ENCODE measurements around the gene KIF3C. TPM values are rescaled to one million over a fixed set of nuclear protein-coding genes. Genes with fewer than 3 reads are reported as not detected.

Gene KIF3C
- total and polyA plus RNA-seq, 10 of the 15 experiments (the other 5 are each of a cell fraction or from before 2014, with no cell fraction given), result 0.10 to 0.63 (median 0.46) TPM

GRCh38 chr2:25954199-25954752 lies 28.0 kb downstream of the KIF3C start (continued):
- no peak for TF ChIP-seq NR2C2 (IDR thresholded peaks at IDR 0.05; ENCODE audit: borderline replicate concordance, control insufficient read depth, insufficient read length, low read depth)
- TF ChIP-seq SUZ12 (IDR thresholded peaks at IDR 0.05; ENCODE audit: unreplicated experiment), result no peak
- no peak for TF ChIP-seq PRDM15 (CRISPR knock-in tag; IDR thresholded peaks at IDR 0.05)

- H3K79me2 ChIP-seq (ENCODE audit: control insufficient read depth, insufficient read depth, low read length), result no peaks in the 10 kb centered on the region
- BruUV-seq (replicated peaks), result no TSS peak
- intact Hi-C loops (cut with micrococcal nuclease; ENCODE audit: unreplicated experiment), result loop anchor here (1.0 to 5.0 kb wide), 4 partner anchors 98 to 626 kb away; no protein-coding TSS in a partner anchor
- H3K27me3 ChIP-seq (replicated peaks in 1 of 2; ENCODE audit: control insufficient read depth in 2 of 2, insufficient read depth in 2 of 2, low read length in 1 of 2), result no peaks in the 10 kb centered on the region
- ChIA-PET POLR2A (no interaction called here), CTCF (interaction anchor here (0.7 to 4.6 kb wide), 37 partner anchors 8 to 631 kb away, joined by 3 to 58 read pairs (median 5); partner anchors contain the start of gene ASXL2), SMC1A (ENCODE audit: uncharacterized antibody, unreplicated experiment) (interaction anchor here (0.6 to 3.1 kb wide), 13 partner anchors 15 to 1663 kb away, joined by 3 to 22 read pairs (median 4); no protein-coding TSS in a partner anchor), RAD21 (ENCODE audit: unreplicated experiment) (interaction anchor here (1.1 to 2.3 kb wide), 6 partner anchors 40 to 197 kb away, joined by 3 to 8 read pairs (median 6); no protein-coding TSS in a partner anchor)
- no peak overlapping the region for H3K27ac ChIP-seq (ENCODE audit: control insufficient read depth, insufficient read depth)
- H3K4me2 ChIP-seq (ENCODE audit: control insufficient read depth, insufficient read depth), result no peak overlapping the region
- no peak overlapping the region for H2AFZ ChIP-seq (ENCODE audit: control insufficient read depth, low read depth, low read length)
- WGBS (ENCODE audit: insufficient coverage, insufficient replicate concordance, low lambda C conversion rate, missing lambda C conversion rate), result 30% methylated on average over 11 of the region's 11 CpGs
- no peaks in the 10 kb centered on the region for H3K4me1 ChIP-seq (ENCODE audit: control insufficient read depth, insufficient read depth, low read length)
- FAIRE-seq (peak; percentile 83), ATAC-seq (peak; percentile 99), DNase-seq (ENCODE audit: low read depth, low spot score) (peak; percentile 24)
- in situ Hi-C loops (cut with MboI), result loop anchor here (5.0 kb wide), 2 partner anchors 49 to 196 kb away; no protein-coding TSS in a partner anchor
- no peak overlapping the region for H3K4me3 ChIP-seq
- H4K20me1 ChIP-seq (ENCODE audit: control insufficient read depth, insufficient read depth), result no peaks in the 10 kb centered on the region
- H3K9ac ChIP-seq (ENCODE audit: control insufficient read depth, insufficient read depth, low read length), result no peak overlapping the region
- no peaks in the 10 kb centered on the region for H3K9me3 ChIP-seq (replicated peaks; ENCODE audit: control insufficient read depth, insufficient read depth, low read length)
- H3K36me3 ChIP-seq (ENCODE audit: control insufficient read depth in 2 of 2, insufficient read depth in 2 of 2, low read length in 1 of 2), result no peaks in the 10 kb centered on the region
- TF ChIP-seq FOXM1 (IDR thresholded peaks at IDR 0.05; ENCODE audit: low read depth, low read length), result no peak
- no peak for TF ChIP-seq SP1 (IDR thresholded peaks at IDR 0.05; ENCODE audit: low read depth, low read length)
- no peak for TF ChIP-seq CEBPZ (IDR thresholded peaks at IDR 0.05; ENCODE audit: low read depth, low read length)
- TF ChIP-seq ELK1 (IDR thresholded peaks at IDR 0.05; ENCODE audit: low read depth, low read length), result no peak
- TF ChIP-seq USF1 (IDR thresholded peaks at IDR 0.05; ENCODE audit: borderline replicate concordance, extremely low read length, insufficient read depth, low read depth, low read length), result no peak
- peak; percentile 88 for TF ChIP-seq YY1 (IDR thresholded peaks at IDR 0.05; ENCODE audit: low read depth, low read length)
Measured at GRCh38 chr2:25951071-25951547, 31.2 kb downstream of the KIF3C start.

Data from GM12878 (cell line).